ENCODE measurements around the gene PAK6.

The PAK6 gene

DNA sequence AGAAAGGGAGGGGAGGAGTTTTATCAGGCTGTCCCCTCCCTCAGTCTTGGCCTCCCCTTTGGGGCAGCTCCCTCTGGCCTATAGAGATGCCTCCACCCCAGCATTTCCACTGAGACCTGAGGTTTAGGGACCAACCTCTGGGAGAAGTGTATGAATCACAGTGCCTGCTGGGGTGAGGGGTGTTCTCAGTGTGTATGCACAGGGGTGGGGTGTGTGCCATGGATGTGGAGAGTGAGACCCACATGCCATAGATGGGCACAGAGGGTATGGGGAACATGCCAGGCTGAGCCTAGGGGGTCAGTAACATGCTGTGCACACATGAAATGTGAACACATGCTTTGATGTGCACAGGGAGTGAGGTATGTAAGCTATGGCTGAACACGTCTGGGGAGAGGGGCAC is 56.4 kb downstream of the PAK6 start:
- no peak for DNase-seq

DNA sequence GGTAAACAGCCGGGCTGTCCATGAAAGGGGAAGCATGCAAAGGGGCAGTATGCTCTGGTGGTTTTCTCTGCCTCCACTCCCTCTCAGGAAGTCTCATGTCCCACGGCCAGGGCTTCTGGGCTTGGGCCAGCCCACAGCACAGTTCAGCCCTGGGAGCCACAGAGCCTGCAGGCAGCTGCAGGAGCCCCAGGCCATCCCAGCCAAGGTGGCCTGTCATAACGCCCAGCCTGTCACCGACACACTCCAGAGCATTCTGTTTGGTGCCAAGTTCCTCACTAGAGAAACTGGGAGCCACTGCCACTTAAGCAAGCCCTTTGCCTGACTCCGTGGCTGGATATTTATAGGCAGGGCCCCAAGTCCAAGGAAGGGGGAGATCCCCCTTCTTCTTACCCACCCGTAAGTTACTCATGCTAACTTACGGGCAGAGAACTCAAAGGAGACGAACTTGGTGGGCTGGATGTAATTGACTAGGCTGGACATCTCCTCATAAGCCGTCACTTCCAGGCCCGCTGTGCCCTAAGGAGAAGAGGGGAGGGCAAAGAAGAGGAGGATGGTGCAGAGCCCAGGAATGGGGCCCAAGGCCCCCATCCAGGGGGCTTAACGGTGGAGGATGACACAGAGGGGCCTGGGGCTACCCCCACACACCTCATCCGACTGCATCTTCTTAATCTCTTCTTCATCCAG is 57.2 kb downstream of the PAK6 start:
- DNase-seq = no peak

DNA sequence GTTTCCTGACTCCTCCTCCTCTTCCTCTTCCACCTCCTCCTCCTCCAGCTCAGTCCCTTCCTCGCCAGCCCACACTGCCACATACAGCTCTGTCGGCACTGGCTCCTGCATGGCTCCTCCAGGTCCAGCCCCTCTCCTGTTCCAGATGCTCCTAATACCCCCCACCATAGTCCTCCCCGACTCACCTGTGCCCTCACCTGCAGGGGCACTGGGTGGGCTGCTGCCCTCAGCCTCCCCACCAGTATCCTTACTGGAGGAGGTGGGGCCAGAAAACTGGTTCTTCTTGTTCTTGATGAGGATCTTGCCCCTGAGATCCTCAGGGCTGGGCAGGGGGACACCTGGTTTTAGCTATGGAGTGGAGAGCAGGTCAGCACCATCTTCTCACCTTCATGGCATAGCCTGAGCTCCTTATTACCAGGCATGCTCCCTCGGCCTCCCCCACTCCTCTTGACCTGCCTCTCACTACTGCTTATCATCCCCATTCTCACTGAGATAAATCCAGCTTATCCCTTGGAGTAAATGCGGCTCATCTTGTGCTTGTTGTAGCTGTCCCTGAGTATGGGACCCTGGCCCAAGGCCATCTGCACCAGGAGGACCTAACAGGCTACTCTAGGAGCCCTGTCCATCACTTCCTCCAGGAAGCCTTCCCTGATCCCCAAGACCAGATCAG is 57.8 kb downstream of the PAK6 start:
- DNase-seq = no peak

DNA sequence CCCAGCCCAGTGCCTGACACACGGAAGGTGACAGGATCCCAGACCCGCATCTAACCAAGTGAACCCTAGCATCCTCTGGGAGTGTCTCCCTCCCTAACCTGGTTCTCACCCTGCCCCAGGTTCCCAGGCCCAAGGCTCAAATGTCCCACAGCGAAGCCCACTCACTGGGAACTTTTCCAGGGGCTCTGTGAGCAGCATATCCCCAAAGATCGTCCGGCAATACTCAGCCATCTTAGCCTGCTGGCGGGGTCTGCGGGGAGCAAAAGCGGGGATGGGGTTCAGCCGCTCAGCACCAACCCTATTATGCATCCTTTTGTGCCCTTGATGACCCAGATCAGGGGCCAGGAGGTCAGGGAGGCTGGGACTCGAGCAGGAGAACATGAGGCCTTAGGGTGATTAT is 58.5 kb downstream of the PAK6 start:
- DNase-seq = no peak

- DNase-seq = no peak
Observed at GRCh38 chr15:40298216-40298935, 59.5 kb downstream of the PAK6 start.

DNA sequence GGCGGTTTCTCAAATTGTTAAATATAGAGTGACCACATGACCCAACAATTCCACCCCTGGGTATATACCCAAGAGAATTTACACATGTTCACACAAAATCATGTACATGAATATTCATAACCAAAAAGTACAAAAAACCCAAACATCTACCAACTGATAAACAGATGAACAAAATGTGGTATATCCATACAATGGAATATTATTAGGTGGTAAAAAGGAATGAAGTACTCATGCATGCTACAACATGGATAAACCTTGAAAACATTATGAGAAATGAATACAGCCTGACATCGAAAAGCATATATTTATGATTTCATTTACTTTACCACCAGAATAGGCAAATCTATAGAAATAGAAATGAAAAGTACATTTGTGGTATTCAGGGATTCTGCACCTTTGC is 61.5 kb downstream of the PAK6 start:
- no peak for DNase-seq

DNA sequence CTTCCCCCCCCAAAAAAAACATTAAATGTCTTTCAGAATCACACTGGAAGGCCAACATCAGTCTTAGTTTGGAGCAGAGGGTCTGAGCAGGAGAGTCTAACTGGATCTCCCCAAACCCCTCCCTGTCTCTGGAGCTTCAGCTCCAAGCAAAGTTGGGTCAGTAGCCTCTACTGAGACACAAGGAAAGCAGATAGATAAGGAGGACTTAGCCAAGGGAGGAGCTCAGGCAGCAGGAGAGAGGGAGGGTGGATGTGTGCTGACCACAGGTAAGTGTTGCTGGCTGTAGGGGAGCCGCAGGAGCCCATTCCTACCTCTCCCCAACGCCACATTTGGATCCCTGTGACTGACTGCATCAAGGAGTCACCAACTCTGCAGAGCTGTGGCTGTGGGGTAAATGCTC is 61.9 kb downstream of the PAK6 start:
- DNase-seq = no peak

GRCh38 chr15:40301467-40302179 is 62.8 kb downstream of the PAK6 start:
- DNase-seq = no peak

DNA sequence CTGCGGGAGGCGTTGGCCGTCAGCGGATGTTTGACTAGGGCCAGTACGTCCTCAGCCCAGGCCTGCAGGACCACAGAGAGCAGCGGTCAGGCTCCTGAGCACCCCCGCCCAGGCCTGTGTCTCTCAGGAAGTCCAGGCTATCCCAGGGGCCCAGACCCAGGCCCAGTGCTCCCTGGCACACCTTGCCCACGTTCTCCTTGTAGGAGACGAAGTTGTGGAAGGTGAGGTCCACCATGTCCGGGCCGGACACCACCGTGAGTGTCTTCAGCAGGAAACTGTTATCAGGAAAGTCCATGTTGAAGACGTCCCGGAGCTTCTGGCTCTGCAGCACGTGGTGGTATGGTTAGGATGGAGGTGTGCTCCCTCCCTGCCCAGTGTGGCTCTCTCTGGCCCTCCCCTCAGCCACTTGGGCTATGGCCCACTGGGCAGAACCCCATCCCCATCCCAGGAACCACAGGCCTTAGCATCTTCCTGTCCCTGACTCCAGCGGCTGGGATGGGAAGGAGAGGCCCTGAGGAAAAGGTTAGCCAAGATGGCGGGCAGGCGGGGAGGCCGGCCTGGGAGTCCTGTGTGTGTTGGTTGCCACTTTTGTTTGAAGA is 63.5 kb downstream of the PAK6 start:
- DNase-seq = no peak

DNA sequence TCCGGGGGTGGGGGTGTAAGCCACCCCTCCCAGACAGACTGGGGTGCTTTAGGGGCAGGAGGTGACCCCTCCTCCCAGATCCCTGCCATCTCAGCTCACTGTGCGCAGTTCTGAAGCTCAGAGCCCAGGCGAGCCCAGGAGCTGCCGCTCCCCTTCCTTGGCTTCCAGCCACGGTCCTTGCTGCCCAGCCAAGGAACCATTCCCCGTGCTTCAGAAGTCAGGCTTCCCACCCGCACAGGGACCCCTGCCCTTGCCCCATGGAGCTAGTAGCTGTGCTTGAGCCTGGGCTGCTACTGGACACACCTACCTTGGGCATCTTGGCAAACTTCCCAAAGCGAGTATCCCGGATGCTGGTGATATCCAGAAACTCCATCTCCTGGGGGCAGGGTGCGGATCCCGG is 64.1 kb downstream of the PAK6 start:
- no peak for DNase-seq

- no peak for DNase-seq
Observed at GRCh38 chr15:40303576-40303975, 64.7 kb downstream of the PAK6 start.

DNA sequence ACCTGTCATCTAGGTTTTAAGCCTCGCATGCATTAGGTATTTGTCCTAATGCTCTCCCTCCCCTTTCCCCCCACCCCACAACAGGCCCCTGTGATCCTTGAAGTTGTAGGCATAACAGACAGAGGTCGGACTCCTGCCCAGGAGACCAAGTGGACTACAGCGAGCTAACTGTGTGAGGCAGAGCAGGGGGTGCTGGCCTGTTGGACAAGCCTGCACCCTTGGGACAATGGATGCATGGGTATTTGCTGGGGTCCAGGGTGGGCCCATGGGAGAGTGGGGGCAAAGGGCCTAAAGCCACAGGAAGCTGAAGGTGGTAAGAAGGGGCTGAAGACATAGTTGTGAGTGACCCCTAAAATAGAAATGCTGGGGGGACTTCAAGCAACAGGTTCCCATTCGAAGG is 66.4 kb downstream of the PAK6 start:
- DNase-seq = no peak

- no peak for DNase-seq
Observed at GRCh38 chr15:40306371-40306770, 67.5 kb downstream of the PAK6 start.

DNA sequence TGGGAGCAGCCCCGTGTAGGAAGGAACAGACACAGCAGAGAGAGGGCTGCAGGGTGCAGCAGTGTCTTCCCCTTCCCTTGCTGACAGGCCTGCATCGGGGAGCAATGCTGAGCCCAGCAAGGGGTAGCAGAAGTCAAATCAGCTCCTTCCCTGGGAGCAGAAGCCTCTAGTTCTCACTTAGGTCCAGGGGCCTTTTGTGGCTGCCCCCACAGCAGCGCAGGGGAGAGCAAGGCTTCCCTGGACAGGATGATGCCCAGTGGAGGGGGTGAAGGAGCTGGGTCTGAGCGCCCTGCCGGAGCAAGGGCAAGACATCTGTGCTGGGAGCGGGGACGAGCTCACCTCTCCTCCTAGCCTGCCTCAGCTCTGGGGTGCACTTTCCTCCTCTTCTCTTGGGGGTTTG is 68.0 kb downstream of the PAK6 start:
- DNase-seq = no peak

GRCh38 chr15:40307421-40308211 is 68.8 kb downstream of the PAK6 start, which contains the start of gene PLCB2:
PLCB2 (minus strand) TSS chr15:40307935; CDS start chr15:40307672, 263 bp downstream.
- no peak for DNase-seq

DNA sequence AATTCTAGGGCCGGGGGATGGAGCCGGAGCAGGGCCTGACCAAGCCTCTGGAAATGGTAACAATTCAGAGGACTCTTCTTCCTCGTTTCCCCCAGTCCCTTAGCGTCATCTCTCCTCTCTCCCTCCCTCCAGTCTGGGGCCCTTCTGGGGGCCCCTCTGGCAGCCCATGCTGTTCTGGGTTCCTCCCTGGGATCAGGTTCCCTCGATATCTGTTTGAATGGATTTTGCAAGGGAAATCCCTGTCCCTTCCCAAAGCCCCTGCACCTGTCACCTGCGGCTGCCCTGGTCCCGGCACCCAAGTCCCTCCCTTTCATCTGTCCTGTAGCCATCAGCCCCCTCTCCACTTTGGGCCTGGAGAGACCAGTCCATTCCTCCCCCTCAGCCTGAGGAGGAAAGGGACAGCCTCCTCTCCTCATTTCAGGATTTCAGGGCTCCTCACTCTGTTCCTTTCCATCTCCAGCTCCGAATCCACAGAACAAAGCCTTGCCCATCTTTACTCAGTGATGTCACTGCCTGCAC is 70.5 kb downstream of the PAK6 start:
- no peak for DNase-seq

DNA sequence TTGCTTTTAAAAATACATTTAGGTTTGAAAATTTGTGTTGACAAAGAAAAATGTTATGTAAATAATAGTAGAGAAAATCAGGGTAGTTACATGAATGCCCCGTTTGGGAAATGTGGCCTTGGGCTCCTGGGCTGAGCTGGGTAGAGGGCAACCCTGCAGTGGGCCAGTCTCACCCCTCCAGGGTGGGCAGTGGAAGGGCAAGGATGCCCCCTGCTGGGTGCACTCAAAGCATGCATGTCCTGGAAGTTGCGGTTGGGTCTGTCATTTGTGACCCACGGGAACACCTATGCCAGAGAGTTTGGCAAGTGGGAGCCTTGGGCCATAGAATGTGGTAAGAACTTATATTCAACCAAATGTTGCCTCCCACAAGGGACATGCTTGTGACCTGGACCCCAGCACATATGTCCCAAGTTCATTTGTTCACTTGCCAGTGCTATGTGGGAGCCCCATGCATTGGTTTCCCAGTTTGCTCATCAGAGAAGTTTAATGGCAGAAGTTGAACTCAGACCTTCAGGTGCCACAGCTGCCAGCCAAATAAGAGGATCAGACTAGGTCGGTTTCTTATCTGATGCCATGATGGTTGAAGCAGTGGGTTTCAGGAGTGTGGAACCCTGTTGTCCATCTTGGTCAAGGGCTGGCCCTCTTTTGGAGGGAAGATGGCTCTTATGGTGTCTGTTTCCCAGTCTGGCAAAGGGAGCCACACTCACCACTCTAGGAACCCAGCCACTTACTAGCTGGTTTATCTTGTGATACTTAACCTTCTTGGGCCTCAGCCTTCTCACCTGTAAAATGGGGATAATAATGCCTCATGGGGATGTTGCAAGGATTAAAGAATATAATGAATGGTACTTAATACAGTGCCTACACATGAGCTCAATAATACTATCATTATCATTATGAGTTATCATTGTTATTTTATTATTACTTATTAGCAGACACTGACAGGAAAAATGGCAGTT is 71.4 kb downstream of the PAK6 start:
- DNase-seq = no peak

GRCh38 chr15:40310993-40311392 is 72.1 kb downstream of the PAK6 start:
- DNase-seq = no peak

GRCh38 chr15:40312370-40313158 is 73.7 kb downstream of the PAK6 start:
- no peak for DNase-seq
